ENCODE results near the gene RPH3AL. TPM values are rescaled to one million over a fixed set of nuclear protein-coding genes. Genes with fewer than 3 reads are reported as not detected.

The RPH3AL gene
- total RNA-seq, 2 experiments from 2014 or later, result 2.1 to 2.7 TPM

DNA sequence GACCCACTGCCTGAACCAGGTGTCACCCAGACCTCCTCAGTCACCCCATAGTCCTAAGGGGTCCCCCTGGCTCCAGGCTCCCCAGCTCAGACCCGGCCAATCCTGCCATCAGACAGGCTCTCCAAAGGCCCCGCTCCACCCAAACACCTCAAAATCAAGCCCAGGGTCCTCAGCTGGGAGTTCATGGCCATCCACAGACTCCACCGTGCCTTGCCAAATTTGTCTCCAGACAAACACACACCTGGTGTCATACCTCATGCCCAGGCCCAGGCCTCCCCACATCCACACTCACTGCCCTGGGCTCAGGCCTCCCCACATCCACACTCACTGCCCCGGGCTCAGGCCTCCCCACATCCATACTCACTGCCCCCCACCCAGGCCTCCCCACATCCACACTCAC is 12.5 kb downstream of the RPH3AL start:
- POLR2A ChIA-PET, result no interaction called here
- Mint-ChIP-seq H3K27ac (no peak overlapping the region), H3K27me3 (peaks cover 10% of the 10 kb centered on the region), H3K9me3 (peaks cover 7% of the 10 kb centered on the region), H3K36me3 (no peaks in the 10 kb centered on the region), H3K4me3 (no peak overlapping the region), H3K4me1 (peaks cover 3% of the 10 kb centered on the region)
- no peak for ATAC-seq (ENCODE audit: low read depth)
- DNase-seq, result no peak

DNA sequence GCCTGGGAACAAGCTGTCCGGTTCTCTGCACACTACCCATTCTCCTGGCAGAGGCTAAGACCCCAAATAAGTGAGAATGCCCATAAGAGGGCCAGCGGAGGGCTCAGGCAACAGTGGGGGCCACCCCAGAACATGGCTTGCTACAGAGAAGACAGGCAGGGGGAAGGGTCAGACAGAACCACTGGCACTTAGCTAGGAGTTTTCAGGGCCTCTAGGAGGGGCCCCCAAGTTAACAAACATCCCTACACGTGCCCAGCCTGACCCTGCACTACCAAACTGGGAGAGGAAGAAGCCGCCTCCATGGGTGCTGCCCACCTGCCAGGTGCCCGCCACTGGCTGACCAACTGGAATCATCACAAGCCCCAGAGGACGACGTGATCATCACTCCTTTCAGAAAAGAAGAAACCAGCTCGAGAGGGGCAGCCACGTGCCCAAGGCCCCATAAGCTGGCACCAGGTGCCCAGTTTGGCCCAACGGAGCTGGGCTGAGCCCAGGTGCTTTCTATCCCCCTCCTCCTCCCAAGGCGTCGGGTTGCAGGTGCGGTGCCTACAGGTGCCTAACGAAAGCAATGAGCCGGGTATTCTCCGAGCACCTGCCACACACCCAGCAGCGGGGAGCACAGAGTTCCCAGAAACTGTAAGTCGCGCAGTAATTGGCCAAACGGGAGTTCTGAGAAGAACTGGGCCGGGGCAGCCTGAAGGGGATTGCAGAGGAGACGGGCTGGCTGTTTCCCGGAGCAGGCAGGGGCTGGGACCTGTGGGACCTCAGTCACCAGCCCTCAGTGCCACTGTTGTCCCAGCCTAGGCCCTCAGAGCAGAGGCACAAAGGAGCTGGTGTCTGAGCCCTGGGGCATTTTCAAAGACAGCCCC is 13.2 kb downstream of the RPH3AL start:
- H3K9me3 Mint-ChIP-seq, result peaks cover 5% of the 10 kb centered on the region
- peaks cover 14% of the 10 kb centered on the region for H3K27me3 Mint-ChIP-seq
- POLR2A ChIA-PET, result no interaction called here
- peaks cover 5% of the 10 kb centered on the region for H3K4me1 Mint-ChIP-seq
- no peak overlapping the region for H3K4me3 Mint-ChIP-seq
- H3K36me3 Mint-ChIP-seq, result no peaks in the 10 kb centered on the region
- no peak overlapping the region for H3K27ac Mint-ChIP-seq
- DNase-seq (no peak), ATAC-seq (ENCODE audit: low read depth) (no peak)

DNA sequence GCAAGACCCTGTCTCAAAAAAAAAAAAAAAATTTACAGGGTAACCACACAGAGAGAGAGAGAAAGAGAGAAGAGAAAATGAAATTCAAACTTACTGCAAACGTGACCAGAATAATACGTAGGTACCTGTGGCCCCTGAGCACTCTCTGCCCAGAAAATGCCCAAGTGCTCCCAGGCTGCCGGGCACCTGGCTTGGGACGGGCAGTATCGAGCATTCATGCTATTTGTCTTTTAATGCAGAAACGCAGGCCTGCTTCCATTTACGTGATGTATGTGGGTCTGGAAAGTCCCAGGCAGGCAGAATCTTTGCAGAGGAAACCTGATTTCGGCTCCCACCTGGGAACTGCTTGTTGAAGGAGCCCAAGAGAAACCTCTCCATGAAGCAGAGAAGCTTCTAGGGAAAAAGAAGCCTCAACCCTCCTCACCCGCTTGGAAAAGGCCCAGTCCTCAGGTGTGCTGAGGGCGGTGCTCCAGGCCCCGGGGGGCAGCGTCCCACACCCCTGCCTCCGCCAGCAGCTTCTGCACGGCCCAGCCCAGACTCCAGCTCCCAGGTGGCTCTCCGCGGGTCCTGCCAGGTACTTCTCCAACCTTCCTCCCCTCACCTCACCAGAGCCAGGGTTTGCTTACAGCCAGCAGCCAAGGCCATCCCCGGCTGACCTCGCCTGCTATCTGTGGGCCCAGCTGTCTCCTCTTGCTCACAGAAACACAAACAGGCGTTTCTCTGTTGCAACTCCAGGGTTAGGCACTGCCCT is 14.0 kb downstream of the RPH3AL start:
- Mint-ChIP-seq H3K4me1 (peaks cover 5% of the 10 kb centered on the region), H3K4me3 (no peak overlapping the region), H3K27me3 (peaks cover 14% of the 10 kb centered on the region), H3K36me3 (no peaks in the 10 kb centered on the region), H3K27ac (no peak overlapping the region), H3K9me3 (no peaks in the 10 kb centered on the region)
- POLR2A ChIA-PET, result no interaction called here
- DNase-seq (no peak), ATAC-seq (ENCODE audit: low read depth) (no peak)

DNA sequence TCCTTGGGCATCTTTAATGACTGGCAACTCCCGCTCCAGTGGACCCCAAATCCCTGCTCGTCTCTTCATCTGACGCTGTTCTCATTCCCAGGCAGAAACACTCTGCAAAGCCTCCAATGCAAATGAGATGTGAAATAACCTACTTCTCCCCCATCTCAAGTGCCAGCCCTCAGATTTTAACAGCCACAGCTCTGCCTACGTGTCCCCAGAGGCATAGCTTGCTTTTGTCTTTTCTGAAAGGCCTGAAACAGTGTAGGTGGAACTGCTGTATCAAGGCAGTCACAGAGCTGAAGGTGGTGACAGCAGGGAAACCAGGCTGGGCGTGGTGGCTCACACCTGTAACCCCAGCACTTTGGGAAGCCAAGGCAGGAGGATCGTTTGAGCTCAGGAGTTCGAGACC is 14.7 kb downstream of the RPH3AL start:
- POLR2A ChIA-PET, result no interaction called here
- no peak overlapping the region for H3K4me3 Mint-ChIP-seq
- H3K4me1 Mint-ChIP-seq, result peaks cover 5% of the 10 kb centered on the region

DNA sequence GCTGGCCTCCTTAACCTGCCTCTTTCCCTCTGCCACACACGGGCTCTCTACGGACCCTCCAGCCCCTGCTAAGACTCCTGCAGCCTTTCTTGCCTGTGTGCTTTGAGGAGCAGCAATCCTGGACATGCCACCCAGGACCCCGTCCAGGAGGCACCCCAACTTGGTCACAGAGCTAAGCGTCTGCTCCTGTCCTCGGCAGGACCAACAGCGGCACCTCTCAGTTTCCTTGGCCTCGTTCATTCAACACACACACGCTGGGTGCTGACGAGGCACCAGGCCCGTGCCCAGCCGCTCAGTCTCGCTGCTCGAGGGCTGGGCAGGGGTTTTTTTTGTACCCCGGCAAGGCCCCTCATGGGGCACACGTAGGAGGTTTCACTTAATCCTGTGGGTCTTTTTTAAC is 15.2 kb downstream of the RPH3AL start:
- DNase-seq (no peak), ATAC-seq (ENCODE audit: low read depth) (no peak)
- Mint-ChIP-seq H3K4me3 (no peak overlapping the region), H3K27ac (no peak overlapping the region), H3K27me3 (peaks cover 14% of the 10 kb centered on the region), H3K36me3 (no peaks in the 10 kb centered on the region), H3K9me3 (no peaks in the 10 kb centered on the region), H3K4me1 (peaks cover 5% of the 10 kb centered on the region)
- POLR2A ChIA-PET, result no interaction called here

More for the DNA sequence above, 14.7 kb downstream of the RPH3AL start:
- H3K27me3 Mint-ChIP-seq, result peaks cover 14% of the 10 kb centered on the region
- ATAC-seq (ENCODE audit: low read depth) (no peak), DNase-seq (no peak)
- H3K27ac Mint-ChIP-seq, result no peak overlapping the region
- no peaks in the 10 kb centered on the region for H3K36me3 Mint-ChIP-seq
- H3K9me3 Mint-ChIP-seq, result no peaks in the 10 kb centered on the region

DNA sequence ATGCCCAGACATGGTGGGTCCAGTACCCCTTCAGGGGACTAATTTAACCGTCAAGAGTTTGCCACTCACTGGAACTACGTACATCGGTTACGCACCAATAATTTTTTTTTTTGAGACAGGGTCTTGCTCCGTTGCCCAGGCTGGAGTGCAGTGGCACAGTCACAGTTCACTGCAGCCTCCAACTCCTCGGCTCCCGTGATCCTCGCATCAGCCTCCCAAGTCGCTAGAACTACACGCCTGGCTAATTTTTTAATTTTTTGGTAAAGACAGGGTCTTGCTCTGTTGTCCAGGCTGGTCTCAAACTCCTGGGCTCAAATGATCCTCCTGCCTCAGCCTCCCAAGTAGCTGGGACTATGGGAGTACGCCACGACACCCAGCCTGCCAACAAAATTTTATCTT is 15.6 kb downstream of the RPH3AL start:
- peaks cover 15% of the 10 kb centered on the region for H3K27me3 Mint-ChIP-seq
- no peak overlapping the region for H3K4me3 Mint-ChIP-seq
- H3K4me1 Mint-ChIP-seq, result peaks cover 5% of the 10 kb centered on the region
- no peak for DNase-seq
- H3K27ac Mint-ChIP-seq, result no peak overlapping the region
- no peaks in the 10 kb centered on the region for H3K9me3 Mint-ChIP-seq
- POLR2A ChIA-PET, result no interaction called here
- no peaks in the 10 kb centered on the region for H3K36me3 Mint-ChIP-seq
- no peak for ATAC-seq (ENCODE audit: low read depth)

DNA sequence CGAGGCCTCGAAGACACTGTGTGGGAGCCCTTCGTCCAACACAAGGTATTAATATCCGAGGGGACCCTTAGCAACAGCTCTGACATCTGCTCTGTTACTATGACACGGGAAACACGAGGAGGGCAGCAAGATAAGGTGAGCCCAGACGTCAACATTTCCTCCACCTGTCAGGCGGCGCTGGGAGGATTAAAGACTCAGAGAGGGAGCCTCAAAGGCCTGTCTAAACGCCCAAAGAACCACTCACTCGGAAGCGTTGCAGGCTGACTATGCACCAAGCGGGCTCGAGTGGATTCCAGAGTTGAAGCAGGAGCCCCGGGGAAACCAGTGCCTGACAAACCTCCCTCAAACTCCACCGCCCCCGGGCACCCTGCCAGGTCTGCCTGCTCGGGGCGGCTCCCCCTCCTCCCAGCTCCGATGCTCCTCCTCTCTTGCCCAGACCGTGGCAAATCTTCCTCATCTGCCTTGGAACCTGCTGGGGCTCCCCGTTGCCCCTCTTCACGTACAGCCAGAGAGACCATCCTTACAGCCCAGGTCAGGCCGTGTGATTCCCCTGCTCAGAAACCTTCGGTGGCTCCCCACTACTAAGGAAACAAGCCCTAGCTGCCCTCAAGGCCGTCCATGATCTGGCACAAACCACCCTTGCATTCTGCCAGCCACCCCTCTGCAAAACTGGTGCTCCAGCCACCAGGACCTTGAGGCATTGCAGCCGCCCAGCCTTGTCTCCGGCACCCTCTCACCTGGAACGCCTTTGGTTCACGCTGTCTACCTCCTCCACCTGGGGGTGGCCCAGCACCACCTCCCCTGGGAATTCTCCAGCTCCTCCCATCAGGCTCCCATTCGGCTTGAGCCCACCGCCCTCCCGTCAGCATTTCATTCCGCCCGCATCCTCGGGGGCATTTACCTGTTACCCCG is 16.2 kb downstream of the RPH3AL start:
- no peaks in the 10 kb centered on the region for H3K36me3 Mint-ChIP-seq
- peak; percentile 20 for ATAC-seq (ENCODE audit: low read depth)
- POLR2A ChIA-PET, result no interaction called here

DNA sequence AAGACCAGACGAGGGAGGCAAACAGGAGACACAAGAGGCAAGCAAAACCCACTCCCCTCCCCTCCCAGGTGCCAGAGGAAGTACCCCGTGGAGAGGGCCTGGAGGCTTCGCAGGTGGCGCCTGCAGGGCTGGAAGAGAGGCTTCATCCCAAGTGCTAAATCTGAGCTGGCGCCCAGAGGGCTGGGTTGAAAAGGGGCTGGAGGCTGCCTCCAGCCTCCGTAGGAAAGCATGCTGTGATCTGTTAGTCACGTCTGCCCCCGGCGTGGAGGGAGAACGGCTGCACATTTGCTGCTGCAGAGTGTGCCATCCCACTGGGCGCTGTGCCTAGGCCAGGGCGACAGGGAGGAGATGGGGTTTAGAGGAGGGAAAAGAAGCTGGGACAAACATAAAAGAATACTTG is 16.9 kb downstream of the RPH3AL start:
- DNase-seq (no peak), ATAC-seq (ENCODE audit: low read depth) (no peak)
- H3K4me3 Mint-ChIP-seq, result no peak overlapping the region
- H3K4me1 Mint-ChIP-seq, result peaks cover 11% of the 10 kb centered on the region
- no peaks in the 10 kb centered on the region for H3K9me3 Mint-ChIP-seq
- no peaks in the 10 kb centered on the region for H3K36me3 Mint-ChIP-seq
- no peak overlapping the region for H3K27ac Mint-ChIP-seq
- POLR2A ChIA-PET, result no interaction called here
- H3K27me3 Mint-ChIP-seq, result peaks cover 21% of the 10 kb centered on the region

More for the DNA sequence above, 16.2 kb downstream of the RPH3AL start:
- peaks cover 5% of the 10 kb centered on the region for H3K4me1 Mint-ChIP-seq
- no peak overlapping the region for H3K27ac Mint-ChIP-seq
- no peaks in the 10 kb centered on the region for H3K9me3 Mint-ChIP-seq
- H3K4me3 Mint-ChIP-seq, result no peak overlapping the region
- DNase-seq, result no peak
- H3K27me3 Mint-ChIP-seq, result peaks cover 19% of the 10 kb centered on the region

DNA sequence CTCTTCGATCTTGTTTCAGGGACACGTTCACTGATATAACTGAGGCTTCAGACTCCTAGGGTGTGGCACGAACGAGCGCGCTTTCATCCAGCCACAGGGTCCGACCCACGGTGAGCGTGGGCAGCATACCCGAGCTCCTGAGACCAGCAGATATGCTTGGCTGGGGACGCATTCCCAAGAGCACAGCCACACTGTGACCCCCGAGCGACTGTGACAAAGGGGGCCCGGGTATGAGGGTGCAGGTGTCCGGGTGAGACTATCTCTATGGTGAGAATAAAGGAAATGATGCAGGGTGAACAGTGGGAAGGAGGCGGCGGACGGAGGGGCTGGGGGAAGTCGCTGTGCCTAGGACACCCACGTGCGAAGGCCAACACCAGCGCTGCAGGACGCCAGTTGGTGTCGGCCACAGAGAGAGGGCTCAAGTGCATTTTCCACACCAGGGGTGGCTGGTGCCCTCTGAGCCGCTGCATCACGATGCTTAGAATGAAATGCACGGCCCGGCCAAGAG is 17.6 kb downstream of the RPH3AL start:
- H3K9me3 Mint-ChIP-seq, result no peaks in the 10 kb centered on the region
- POLR2A ChIA-PET, result no interaction called here
- peaks cover 11% of the 10 kb centered on the region for H3K4me1 Mint-ChIP-seq
- peaks cover 21% of the 10 kb centered on the region for H3K27me3 Mint-ChIP-seq
- no peaks in the 10 kb centered on the region for H3K36me3 Mint-ChIP-seq
- DNase-seq (no peak), ATAC-seq (ENCODE audit: low read depth) (no peak)
- H3K4me3 Mint-ChIP-seq, result peak overlapping the region; percentile 43
- no peak overlapping the region for H3K27ac Mint-ChIP-seq

DNA sequence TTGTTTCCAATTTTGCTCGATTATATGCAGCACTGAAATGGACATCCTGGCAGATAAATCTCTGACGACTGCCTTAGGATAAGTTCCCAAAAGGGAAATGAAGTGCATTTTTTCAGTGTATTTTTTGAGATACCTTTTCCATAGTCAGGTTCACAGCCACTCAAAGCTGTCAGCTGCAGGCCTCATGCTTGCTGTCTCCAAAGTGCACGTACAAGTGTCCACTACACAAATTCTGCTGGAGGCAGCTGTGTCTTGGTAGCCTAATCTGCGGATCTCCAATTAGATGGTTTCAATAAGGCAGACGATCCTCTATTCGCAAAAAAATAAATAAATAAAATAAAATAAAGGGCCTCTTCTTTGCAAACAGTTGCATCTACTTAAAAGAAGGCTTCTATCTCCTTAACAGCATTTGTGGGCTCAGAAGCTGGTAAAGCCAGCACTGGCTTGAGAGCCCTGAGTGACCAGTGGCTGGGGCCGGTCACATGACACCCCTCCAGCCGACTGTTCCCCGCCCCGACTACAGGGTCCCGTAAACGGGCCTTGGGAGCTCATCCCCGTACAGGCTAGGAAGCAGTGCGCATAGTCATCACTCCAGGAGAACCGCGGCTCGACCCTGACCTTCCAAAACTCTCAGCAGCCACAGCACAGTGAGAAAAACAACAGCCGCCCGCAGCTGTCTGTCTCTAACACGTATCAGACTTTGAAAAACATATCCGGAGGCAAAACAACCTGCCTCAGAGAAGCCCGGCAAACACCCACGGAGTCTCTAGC is 18.8 kb downstream of the RPH3AL start:
- no peak for DNase-seq
- POLR2A ChIA-PET, result no interaction called here
- no peaks in the 10 kb centered on the region for H3K9me3 Mint-ChIP-seq

DNA sequence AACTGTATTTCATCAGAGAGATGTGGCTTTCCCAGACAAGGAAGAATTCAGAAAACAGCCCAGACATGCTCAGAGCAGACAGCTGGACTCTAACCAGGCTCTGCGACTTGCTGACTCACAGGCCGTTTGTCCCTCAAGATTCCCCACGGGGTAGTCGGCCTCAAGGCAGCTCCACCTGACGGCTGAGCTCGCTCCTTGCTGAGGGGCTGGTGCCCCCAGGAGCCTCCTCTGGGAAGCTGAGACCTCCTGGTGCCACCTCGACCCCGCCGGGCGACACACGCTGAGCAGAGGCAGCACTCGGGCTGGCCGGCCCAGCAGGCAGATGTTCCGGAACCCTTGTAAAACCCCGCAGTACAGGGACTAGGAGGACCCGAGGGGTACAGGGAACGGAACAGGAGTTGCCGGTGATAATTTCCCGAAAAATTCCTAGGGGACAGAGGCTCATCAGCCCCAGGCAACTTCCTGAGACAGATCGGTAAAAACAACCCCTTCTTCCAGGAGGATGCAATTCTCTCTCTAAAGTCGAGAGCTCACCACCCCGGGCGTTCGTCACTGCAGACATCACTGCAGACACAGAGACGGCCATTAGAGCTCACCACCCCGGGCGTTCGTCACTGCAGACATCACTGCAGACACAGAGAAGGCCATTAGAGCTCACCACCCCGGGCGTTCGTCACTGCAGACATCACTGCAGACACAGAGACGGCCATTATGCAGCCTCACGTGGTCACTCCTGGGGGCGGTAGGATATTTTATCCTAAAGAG is 19.9 kb downstream of the RPH3AL start:
- H3K4me1 Mint-ChIP-seq, result peaks cover 11% of the 10 kb centered on the region
- H3K4me3 Mint-ChIP-seq, result no peak overlapping the region
- H3K27me3 Mint-ChIP-seq, result peaks cover 21% of the 10 kb centered on the region
- POLR2A ChIA-PET, result interaction anchor here (1.1 kb wide), 1 partner anchor 382 kb away, joined by 3 read pairs; no protein-coding TSS in a partner anchor
- DNase-seq, result no peak
- no peaks in the 10 kb centered on the region for H3K9me3 Mint-ChIP-seq
- no peaks in the 10 kb centered on the region for H3K36me3 Mint-ChIP-seq
- H3K27ac Mint-ChIP-seq, result no peak overlapping the region
- no peak for ATAC-seq (ENCODE audit: low read depth)

More for the DNA sequence above, 18.8 kb downstream of the RPH3AL start:
- H3K4me3 Mint-ChIP-seq, result no peak overlapping the region
- H3K4me1 Mint-ChIP-seq, result peaks cover 11% of the 10 kb centered on the region
- no peak for ATAC-seq (ENCODE audit: low read depth)
- no peaks in the 10 kb centered on the region for H3K36me3 Mint-ChIP-seq
- no peak overlapping the region for H3K27ac Mint-ChIP-seq
- peaks cover 21% of the 10 kb centered on the region for H3K27me3 Mint-ChIP-seq

DNA sequence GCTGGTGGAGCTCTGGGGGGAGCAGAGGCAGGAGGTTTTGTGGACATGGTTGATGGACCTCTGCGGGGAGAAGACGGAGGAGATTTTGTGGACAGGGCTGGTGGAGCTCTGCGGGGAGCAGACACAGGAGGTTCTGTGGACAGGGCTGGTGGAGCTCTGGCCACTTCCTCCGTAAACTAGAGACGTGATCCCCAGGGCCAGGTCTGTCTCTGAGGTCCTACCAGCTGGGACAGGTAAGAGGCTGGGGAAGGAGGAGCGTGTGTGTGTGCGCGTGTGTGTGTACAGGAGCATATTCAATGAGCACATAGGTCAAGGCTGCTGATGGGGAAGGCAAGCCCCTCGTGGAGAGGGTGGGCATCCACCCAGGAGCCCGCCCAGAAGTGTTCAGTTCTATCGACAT is 20.6 kb downstream of the RPH3AL start:
- Mint-ChIP-seq H3K4me1 (peaks cover 11% of the 10 kb centered on the region), H3K4me3 (no peak overlapping the region)
- POLR2A ChIA-PET, result interaction anchor here (1.1 kb wide), 1 partner anchor 383 kb away, joined by 3 read pairs; no protein-coding TSS in a partner anchor

More for the DNA sequence above, 20.6 kb downstream of the RPH3AL start:
- peaks cover 21% of the 10 kb centered on the region for H3K27me3 Mint-ChIP-seq
- no peaks in the 10 kb centered on the region for H3K9me3 Mint-ChIP-seq
- no peak for DNase-seq
- no peak overlapping the region for H3K27ac Mint-ChIP-seq
- ATAC-seq (ENCODE audit: low read depth), result no peak
- H3K36me3 Mint-ChIP-seq, result no peaks in the 10 kb centered on the region

All from activated naive CD8-positive, alpha-beta T cell treated with anti-CD3 and anti-CD28 coated beads, Interleukin-2, amount 10 ng/mL, durations not matched to agents 7 days and 5 days (primary cell).